Lower lobe of right lung (tissue), 2 donors: ENCODE measurements around the gene SPINT3. TPM values are rescaled to one million over a fixed set of nuclear protein-coding genes. Genes with fewer than 3 reads are reported as not detected.

Experiments
- ATAC-seq, 2 donors: fragments of 200-7000 bp; cut with Tn5 transposase; one replicate each; pipeline ENCODE4 v1.9.1; 2020 to 2022; ENCODE audit warnings: mild to moderate bottlenecking in 2 of 2, moderate library complexity in 2 of 2
- DNase-seq: peaks from one replicate; pipeline ENCODE4 v3.0.0-alpha.2; 2020
- H3K27ac ChIP-seq: fragments of 200-600 bp; one replicate; pipeline ENCODE4 v1.8.0; 2022
- H3K27me3 ChIP-seq: fragments of 200-600 bp; one replicate; pipeline ENCODE4 v1.8.0; 2022; ENCODE audit warnings: low read depth
- H3K36me3 ChIP-seq: fragments of 200-600 bp; one replicate; pipeline ENCODE4 v1.8.0; 2022; ENCODE audit warnings: mild to moderate bottlenecking
- H3K4me1 ChIP-seq: fragments of 200-600 bp; one replicate; pipeline ENCODE4 v1.8.0; 2022
- H3K4me3 ChIP-seq: fragments of 200-600 bp; one replicate; pipeline ENCODE4 v1.8.0; 2022; ENCODE audit warnings: mild to moderate bottlenecking
- H3K9me3 ChIP-seq: fragments of 200-600 bp; one replicate; pipeline ENCODE4 v1.8.0; 2022
- CTCF ChIP-seq: fragments of 200-600 bp; IDR thresholded peaks from one replicate; pipeline ENCODE4 v1.8.0; 2022; ENCODE audit warnings: antibody characterized with exemption, mild to moderate bottlenecking
- intact Hi-C: fragments of 100-400 bp; cut with DNase I; formaldehyde crosslinking; loops from one replicate; pipeline ENCODE4 v1.11.0; 2022
- total RNA-seq: library from RNA; stranded (reverse); fragmentation: NEBNext Ultra II Directional; extraction: Animal tissue kit (Norgen Biotek cat#: 25700); gene quantifications from one replicate; pipeline ENCODE4 v1.2.1, GENCODE V29; 2021
- donor health status: DM: no; HTN: yes; CAD: no; lungs with severe emphysema.

The SPINT3 gene
- total RNA-seq, 1 donor from 2014 or later, result not detected

GRCh38 chr20:45470937-45471336 lies 44.5 kb downstream of the SPINT3 start:
- Histone ChIP-seq H3K9me3 (no peaks in the 10 kb centered on the region), H3K27me3 (peaks cover 36% of the 10 kb centered on the region), H3K4me1 (peaks cover 19% of the 10 kb centered on the region), H3K36me3 (no peaks in the 10 kb centered on the region), H3K27ac (peak overlapping the region; percentile 71), H3K4me3 (peak overlapping the region; percentile 61)
- DNase-seq (no peak), ATAC-seq (peak in 1 of 2 donors; percentile 15)
- TF ChIP-seq CTCF, result no peak
- intact Hi-C loops, result no loop called here

GRCh38 chr20:45470262-45470931 lies 45.0 kb downstream of the SPINT3 start:
- TF ChIP-seq CTCF, result no peak
- peak; percentile 83 for DNase-seq
- H3K9me3 ChIP-seq, result no peaks in the 10 kb centered on the region
- H3K36me3 ChIP-seq, result no peaks in the 10 kb centered on the region
- H3K27ac ChIP-seq, result peak overlapping the region; percentile 71
- H3K27me3 ChIP-seq, result peaks cover 36% of the 10 kb centered on the region
- intact Hi-C loops, result no loop called here
- H3K4me3 ChIP-seq, result peak overlapping the region; percentile 61
- ATAC-seq, result peak; percentile 94 to 96
- peaks cover 20% of the 10 kb centered on the region for H3K4me1 ChIP-seq

- no peaks in the 10 kb centered on the region for H3K9me3 ChIP-seq
- H3K27ac ChIP-seq, result peak within 1 kb of the TSS; percentile 71
- H3K36me3 ChIP-seq, result no peaks in the 10 kb centered on the region
- peaks cover 24% of the 10 kb centered on the region for H3K4me1 ChIP-seq
- no peak for TF ChIP-seq CTCF
- ATAC-seq, result peak; percentile 83 to 84
- H3K4me3 ChIP-seq, result peak within 1 kb of the TSS; percentile 61
- intact Hi-C loops, result no loop called here
- peak; percentile 81 for DNase-seq
- peaks cover 36% of the 10 kb centered on the region for H3K27me3 ChIP-seq
These were observed 45.8 kb downstream of the SPINT3 start, which contains the start of gene WFDC2 for GRCh38 chr20:45469336-45470261. Gene WFDC2, plus strand, starts transcription at chr20:45469753. Its CDS starts 29 bp downstream, at chr20:45469782.

GRCh38 chr20:45467861-45468260 lies 47.6 kb downstream of the SPINT3 start:
- H3K9me3 ChIP-seq, result no peaks in the 10 kb centered on the region
- intact Hi-C loops, result no loop called here
- H3K4me1 ChIP-seq, result peaks cover 24% of the 10 kb centered on the region
- TF ChIP-seq CTCF, result no peak
- no peak overlapping the region for H3K27ac ChIP-seq
- H3K27me3 ChIP-seq, result peaks cover 36% of the 10 kb centered on the region
- no peak overlapping the region for H3K4me3 ChIP-seq
- DNase-seq, result no peak
- ATAC-seq, result no peak
- no peaks in the 10 kb centered on the region for H3K36me3 ChIP-seq

- H3K27ac ChIP-seq, result no peak overlapping the region
- no peak for TF ChIP-seq CTCF
- peaks cover 36% of the 10 kb centered on the region for H3K27me3 ChIP-seq
- ATAC-seq (no peak), DNase-seq (no peak)
- intact Hi-C loops, result no loop called here
- H3K4me1 ChIP-seq, result peaks cover 24% of the 10 kb centered on the region
- H3K4me3 ChIP-seq, result no peak overlapping the region
- no peaks in the 10 kb centered on the region for H3K36me3 ChIP-seq
- no peaks in the 10 kb centered on the region for H3K9me3 ChIP-seq
These were observed 48.2 kb downstream of the SPINT3 start for GRCh38 chr20:45467172-45467571.
